ENCODE data around the gene JHY. TPM values are rescaled to one million over a fixed set of nuclear protein-coding genes. Genes with fewer than 3 reads are reported as not detected.

JHY gene
- total RNA-seq, 1 experiment from 2014 or later, result 0.34 TPM

GRCh38 chr11:122978299-122978620, 95.7 kb downstream of the JHY start:
- ChIA-PET POLR2A (no interaction called here), CTCF (no interaction called here)
- Histone ChIP-seq H3K9me3 (no peaks in the 10 kb centered on the region), H3K27me3 (replicated peaks; ENCODE audit: control insufficient read depth, insufficient read depth, low read length) (peaks cover 1% of the 10 kb centered on the region; the same call in 1 of the 2 replicates), H3K4me3 (ENCODE audit: low read depth, low read length) (no peak overlapping the region), H3K36me3 (ENCODE audit: control insufficient read depth, insufficient read depth, low read length) (no peaks in the 10 kb centered on the region), H3K4me1 (no peaks in the 10 kb centered on the region)
- DNase-seq, result no peak
- Mint-ChIP-seq H3K27me3 (ENCODE audit: insufficient read depth, unreplicated experiment) (peaks cover 57% of the 10 kb centered on the region), H3K9me3 (ENCODE audit: unreplicated experiment) (no peaks in the 10 kb centered on the region), H3K4me1 (ENCODE audit: low read depth, unreplicated experiment) (no peaks in the 10 kb centered on the region), H3K36me3 (ENCODE audit: insufficient read depth, unreplicated experiment) (no peaks in the 10 kb centered on the region), H3K27ac (ENCODE audit: unreplicated experiment) (no peak overlapping the region), H3K4me3 (ENCODE audit: unreplicated experiment) (no peak overlapping the region)
- no peak for TF ChIP-seq CTCF (IDR thresholded peaks at IDR 0.05; ENCODE audit: insufficient read depth in 1 of 2, low read depth in 1 of 2, low read length in 1 of 2, severe bottlenecking in 1 of 2, unreplicated experiment in 1 of 2)
- no TSS peak for BruUV-seq (replicated peaks)
- intact Hi-C loops (cut with micrococcal nuclease; ENCODE audit: unreplicated experiment), result no loop called here

GRCh38 chr11:122979103-122979814, 96.7 kb downstream of the JHY start:
- Histone ChIP-seq H3K27me3 (replicated peaks; ENCODE audit: control insufficient read depth, insufficient read depth, low read length) (peaks cover 1% of the 10 kb centered on the region; the same call in 1 of the 2 replicates), H3K4me3 (ENCODE audit: low read depth, low read length) (no peak overlapping the region), H3K4me1 (no peaks in the 10 kb centered on the region), H3K36me3 (ENCODE audit: control insufficient read depth, insufficient read depth, low read length) (no peaks in the 10 kb centered on the region), H3K9me3 (no peaks in the 10 kb centered on the region)
- Mint-ChIP-seq H3K4me3 (ENCODE audit: unreplicated experiment) (no peak overlapping the region), H3K4me1 (ENCODE audit: low read depth, unreplicated experiment) (no peaks in the 10 kb centered on the region), H3K27ac (ENCODE audit: unreplicated experiment) (no peak overlapping the region), H3K9me3 (ENCODE audit: unreplicated experiment) (no peaks in the 10 kb centered on the region), H3K27me3 (ENCODE audit: insufficient read depth, unreplicated experiment) (peaks cover 51% of the 10 kb centered on the region), H3K36me3 (ENCODE audit: insufficient read depth, unreplicated experiment) (no peaks in the 10 kb centered on the region)
- CTCF ChIA-PET, result no interaction called here
- no peak for DNase-seq
- TF ChIP-seq CTCF (IDR thresholded peaks at IDR 0.05; ENCODE audit: insufficient read depth in 1 of 2, low read depth in 1 of 2, low read length in 1 of 2, severe bottlenecking in 1 of 2, unreplicated experiment in 1 of 2), result no peak
- POLR2A ChIA-PET, result no interaction called here
- BruUV-seq (replicated peaks), result no TSS peak
- intact Hi-C loops (cut with micrococcal nuclease; ENCODE audit: unreplicated experiment), result no loop called here

- H3K27ac Mint-ChIP-seq (ENCODE audit: unreplicated experiment), result no peak overlapping the region
- intact Hi-C loops (cut with micrococcal nuclease; ENCODE audit: unreplicated experiment), result no loop called here
Observed at GRCh38 chr11:122979815-122980595, 97.4 kb downstream of the JHY start.

More at GRCh38 chr11:122979815-122980595, 97.4 kb downstream of the JHY start:
- Histone ChIP-seq H3K4me1 (no peaks in the 10 kb centered on the region), H3K27me3 (replicated peaks; ENCODE audit: control insufficient read depth, insufficient read depth, low read length) (peaks cover 1% of the 10 kb centered on the region; the same call in 1 of the 2 replicates), H3K4me3 (ENCODE audit: low read depth, low read length) (no peak overlapping the region), H3K9me3 (no peaks in the 10 kb centered on the region), H3K36me3 (ENCODE audit: control insufficient read depth, insufficient read depth, low read length) (no peaks in the 10 kb centered on the region)
- no peaks in the 10 kb centered on the region for H3K4me1 Mint-ChIP-seq (ENCODE audit: low read depth, unreplicated experiment)
- peaks cover 46% of the 10 kb centered on the region for H3K27me3 Mint-ChIP-seq (ENCODE audit: insufficient read depth, unreplicated experiment)
- H3K4me3 Mint-ChIP-seq (ENCODE audit: unreplicated experiment), result no peak overlapping the region
- BruUV-seq (replicated peaks), result no TSS peak
- no peaks in the 10 kb centered on the region for H3K36me3 Mint-ChIP-seq (ENCODE audit: insufficient read depth, unreplicated experiment)
- ChIA-PET POLR2A (no interaction called here), CTCF (no interaction called here)
- no peak for TF ChIP-seq CTCF (IDR thresholded peaks at IDR 0.05; ENCODE audit: insufficient read depth in 1 of 2, low read depth in 1 of 2, low read length in 1 of 2, severe bottlenecking in 1 of 2, unreplicated experiment in 1 of 2)
- no peak for DNase-seq
- no peaks in the 10 kb centered on the region for H3K9me3 Mint-ChIP-seq (ENCODE audit: unreplicated experiment)

Measured in Caco-2 (cell line).